ENCODE results near the gene RAB35. TPM values are rescaled to one million over a fixed set of nuclear protein-coding genes. Genes with fewer than 3 reads are reported as not detected.

RAB35 gene
- polyA plus RNA-seq, 4 donors, result 36.9 to 41.6 (median 39.2) TPM

DNA sequence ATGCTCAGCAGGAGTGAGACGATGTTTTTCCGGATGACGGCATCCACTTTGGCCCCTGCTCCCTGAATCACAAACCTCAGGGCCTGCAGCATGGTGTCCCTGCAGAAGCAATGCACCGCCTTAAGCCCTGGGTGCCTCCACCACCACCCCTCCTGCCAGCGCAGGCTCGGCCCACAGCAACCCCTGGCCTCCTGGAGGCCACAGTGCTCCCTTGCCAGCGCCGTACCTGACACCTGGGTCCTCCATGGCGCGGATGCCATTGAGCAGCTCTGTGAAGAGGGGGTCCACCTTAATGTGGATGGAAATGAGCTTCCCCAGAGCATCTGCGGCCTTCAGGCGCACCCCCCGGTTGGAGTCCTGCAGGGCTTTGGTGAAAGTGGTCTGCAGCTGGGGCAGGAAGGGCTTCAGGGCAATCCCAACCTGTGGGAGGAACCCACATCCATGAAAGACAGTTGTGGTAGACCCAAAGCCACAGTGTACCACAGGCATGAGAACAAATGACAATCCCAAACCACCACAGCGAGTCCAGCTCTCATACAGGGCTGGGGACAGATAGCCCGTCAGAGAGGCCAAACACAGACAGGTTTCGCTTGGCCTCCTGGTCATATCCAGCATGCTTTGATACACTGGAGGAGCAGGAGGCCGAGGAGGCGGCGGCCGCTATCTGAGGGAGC, 17.9 kb upstream of the RAB35 start:
- DNase-seq (ENCODE audit: low read depth in 4 of 4, low spot score in 3 of 4), result no peak

DNA sequence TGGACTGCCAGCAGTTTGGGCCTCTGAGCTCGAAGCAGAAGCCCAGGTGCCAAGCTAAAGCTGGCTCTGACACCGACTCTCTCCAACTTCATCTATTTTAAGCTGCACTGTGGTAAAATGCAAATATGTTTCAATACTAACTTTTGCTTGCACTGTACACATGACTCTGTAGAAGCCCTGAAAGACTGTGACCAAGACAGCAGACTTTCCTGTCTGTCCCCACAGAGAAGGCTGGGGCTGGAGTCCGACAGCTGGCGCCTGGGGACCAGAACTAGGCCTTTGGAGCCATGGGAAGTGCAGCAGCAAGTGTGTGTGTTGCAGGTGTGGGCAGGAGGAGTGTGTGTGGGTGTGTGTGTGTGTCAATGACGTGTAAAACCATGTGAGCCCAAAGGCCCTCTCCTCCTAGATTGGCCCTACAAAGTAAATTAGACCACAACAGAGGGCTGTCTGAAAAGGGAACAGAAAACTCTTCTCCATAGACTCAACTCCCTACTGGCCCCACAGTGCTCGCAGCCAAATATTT, 16.4 kb upstream of the RAB35 start:
- no peak for DNase-seq (ENCODE audit: low read depth in 4 of 4, low spot score in 3 of 4)

- no peak for DNase-seq (ENCODE audit: low read depth in 4 of 4, low spot score in 3 of 4)
Measured at GRCh38 chr12:120132054-120132836, 15.7 kb upstream of the RAB35 start.

DNA sequence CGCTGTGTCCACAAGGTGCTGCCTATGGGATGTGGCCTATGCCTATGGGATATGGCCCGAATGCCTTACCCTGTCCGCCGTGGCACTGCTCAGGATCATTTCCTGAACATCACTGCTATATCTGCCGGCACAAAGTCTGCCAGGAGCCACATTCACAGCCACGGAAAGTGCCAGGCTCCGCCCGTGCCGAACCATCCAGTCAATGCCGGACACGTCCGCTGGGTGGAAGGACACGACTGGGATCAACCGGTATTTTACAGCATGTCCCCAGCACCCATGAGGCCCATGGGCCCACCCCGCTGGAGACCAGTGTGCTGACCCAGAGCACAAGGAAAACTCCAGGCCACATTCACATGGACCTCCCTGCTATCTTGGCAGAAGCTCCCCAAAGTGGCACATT, 14.6 kb upstream of the RAB35 start:
- DNase-seq (ENCODE audit: low read depth in 4 of 4, low spot score in 3 of 4), result no peak

DNA sequence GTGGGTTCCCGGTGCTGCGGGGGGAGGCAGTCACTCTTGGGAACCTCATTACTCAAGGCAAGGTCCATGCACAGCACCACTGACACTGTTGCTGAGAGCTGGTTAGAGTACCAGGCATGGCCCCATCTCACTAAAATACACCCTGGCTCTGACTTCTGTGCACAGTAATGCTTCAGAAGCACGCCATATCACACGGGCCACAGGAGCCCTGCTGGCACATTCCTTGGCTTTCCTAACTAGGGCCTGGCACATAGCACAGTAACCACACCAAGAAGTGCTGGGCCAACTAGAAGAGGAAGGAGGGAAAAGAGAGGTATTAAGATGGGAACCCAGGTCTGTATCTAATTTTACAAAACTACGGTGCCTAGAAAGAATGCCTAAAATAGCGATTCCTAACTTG, 13.5 kb upstream of the RAB35 start:
- no peak for DNase-seq (ENCODE audit: low read depth in 4 of 4, low spot score in 3 of 4)

GRCh38 chr12:120126635-120127005, 10.1 kb upstream of the RAB35 start:
- DNase-seq (ENCODE audit: low read depth in 4 of 4, low spot score in 3 of 4), result no peak

DNA sequence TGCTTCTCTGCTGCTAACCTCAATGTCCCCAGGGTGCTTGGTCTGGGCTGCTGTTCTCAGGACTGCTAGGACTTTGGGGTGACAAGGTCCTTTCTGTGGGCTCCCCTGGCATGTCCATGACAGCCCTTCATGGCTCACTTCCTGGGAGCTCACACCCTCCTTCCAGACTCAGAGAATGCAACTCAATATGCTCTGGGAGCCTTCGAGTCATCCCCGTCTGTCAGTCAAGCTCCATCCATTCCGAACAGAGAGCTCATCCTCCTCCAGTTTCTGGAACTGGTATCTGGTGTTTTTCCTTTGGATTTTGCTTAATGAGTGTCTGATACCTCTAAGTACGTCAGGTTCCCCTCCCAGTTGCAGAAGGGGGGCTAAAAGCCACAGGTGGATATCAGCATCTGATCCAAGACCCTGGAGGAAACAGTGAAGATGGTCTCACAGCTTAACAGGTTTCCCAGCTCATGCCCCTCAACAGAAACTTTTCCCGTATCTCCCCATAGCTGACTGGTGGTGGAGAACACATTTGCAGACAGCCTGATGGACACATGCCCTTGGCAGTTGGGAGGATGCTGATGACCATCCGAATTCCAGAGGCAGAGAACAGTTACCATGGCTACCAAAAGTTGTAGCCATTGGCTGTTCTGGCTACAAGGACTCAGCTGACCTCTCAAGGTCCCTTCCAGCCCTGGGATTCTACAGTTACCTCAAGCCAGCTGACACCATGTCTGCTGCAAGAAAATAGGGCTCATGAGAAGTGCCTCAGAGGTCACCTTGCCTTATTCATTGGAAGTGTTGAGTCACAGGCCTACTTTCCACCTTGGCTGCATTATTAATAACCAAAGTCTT, 9.5 kb upstream of the RAB35 start:
- DNase-seq (ENCODE audit: low read depth in 4 of 4, low spot score in 3 of 4), result no peak

- no peak for DNase-seq (ENCODE audit: low read depth in 4 of 4, low spot score in 3 of 4)
Measured at GRCh38 chr12:120125029-120125428, 8.5 kb upstream of the RAB35 start.

DNA sequence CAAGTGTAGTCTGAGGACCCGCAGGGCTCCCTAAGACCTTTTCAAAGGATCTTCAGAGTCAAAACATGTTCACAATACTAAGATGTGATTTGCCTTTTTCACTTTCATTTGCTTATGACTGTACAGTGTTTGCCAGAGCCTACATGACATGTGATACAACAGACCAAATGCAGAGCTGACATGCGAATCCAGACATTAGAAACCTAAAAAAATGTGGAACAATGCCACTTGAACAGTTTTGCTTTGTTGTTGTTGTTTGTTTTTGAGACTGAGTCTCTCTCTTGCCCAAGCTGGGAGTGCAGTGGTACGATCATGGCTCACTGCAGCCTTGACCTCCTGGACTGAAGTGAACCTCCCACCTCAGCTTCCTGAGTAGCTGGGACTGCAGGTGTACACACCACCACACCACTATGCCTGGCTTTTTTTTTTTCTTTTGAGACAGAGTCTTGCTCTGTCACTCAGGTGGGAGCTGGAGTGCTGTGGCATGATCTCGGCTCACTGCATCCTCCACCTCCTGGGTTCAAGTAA, 5.3 kb upstream of the RAB35 start:
- DNase-seq (ENCODE audit: low read depth in 4 of 4, low spot score in 3 of 4), result no peak

DNA sequence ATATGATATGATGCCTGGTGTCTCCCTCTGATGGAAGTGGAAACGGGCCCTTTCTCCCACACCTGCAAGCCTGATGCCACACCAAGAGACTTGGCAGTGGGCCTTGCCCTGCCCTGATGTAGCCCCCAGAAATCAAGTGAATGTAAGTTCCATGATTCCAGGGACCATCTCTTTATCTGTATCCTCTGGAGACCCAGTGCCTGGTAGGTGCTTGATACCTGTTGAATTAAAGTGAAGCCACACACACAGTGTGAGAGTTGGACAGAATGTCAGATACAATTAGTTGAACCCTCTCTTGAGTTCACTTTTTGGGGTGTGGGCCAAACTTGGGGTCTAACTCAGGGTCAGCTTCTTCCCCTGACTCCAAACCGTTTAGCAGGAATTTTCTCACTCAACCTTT, 4.8 kb upstream of the RAB35 start:
- no peak for DNase-seq (ENCODE audit: low read depth in 4 of 4, low spot score in 3 of 4)

DNA sequence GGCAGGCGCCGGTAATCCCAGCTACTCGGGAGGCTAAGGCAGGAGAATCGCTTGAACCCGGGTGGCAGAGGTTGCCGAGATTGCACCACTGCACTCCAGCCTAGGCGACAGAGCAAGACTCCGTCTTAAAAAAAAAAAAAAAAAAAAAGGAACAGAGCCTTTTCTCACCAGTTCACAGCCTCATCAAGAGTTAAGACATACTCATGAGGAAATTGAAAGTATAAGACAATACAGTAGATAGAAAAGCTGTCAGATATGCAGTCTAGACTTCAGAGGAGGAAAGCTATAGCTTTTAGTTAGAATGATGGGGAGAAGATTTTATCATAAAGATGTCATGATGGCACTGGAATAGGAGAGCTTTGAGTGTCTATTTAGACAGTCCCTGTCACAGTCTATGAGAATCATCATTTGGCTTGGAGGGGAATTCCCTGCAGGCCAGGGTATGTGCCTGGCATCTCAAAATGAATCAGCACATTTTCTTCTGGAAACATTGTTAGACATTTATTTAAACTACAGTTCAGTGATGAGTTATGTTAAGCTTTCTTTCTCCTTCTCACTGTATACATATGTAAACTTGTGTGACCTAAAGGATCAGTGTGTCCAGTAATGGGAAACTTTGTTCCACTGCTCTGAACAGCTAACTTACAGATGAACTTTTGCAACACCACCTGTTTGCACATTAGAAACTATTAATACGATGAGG, 2.9 kb upstream of the RAB35 start:
- DNase-seq (ENCODE audit: low read depth in 4 of 4, low spot score in 3 of 4), result no peak

DNA sequence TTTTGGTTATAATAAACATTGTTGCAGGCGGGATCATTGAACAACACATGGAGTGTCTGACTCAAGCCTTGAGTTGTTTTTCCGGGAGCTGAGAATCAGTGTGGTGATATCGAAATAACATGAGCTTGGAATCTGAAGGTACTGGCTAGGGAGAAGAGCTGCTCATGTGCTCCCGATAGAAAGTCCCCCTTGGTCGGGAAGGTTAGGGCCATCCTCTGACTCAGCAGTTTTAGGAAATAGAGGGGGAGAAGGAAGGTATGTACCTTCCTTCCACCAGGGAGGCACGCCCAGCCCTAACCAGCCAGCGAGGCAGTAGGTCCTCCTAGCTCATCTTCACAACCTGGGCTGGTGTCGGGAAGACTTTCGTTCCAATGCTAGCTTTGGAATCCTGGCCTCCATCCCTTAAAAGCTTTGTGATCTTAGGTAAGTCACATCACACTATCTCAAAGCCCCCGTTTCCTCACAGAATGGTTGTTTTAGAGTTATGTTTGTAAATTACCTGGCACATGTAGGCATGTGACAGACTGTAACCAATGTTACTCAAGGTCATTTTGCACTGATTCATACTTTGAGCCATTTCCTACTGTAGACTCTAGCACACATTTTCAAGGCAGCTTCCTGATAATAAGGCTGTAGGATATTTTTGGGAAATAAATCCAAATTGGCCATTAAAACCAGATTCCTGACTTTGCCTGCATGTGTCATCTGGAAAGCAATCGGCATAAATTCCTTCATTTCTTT, 1.9 kb upstream of the RAB35 start:
- no peak for DNase-seq (ENCODE audit: low read depth in 4 of 4, low spot score in 3 of 4)

- no peak for DNase-seq (ENCODE audit: low read depth in 4 of 4, low spot score in 3 of 4)
Measured at GRCh38 chr12:120117961-120118320, 1.4 kb upstream of the RAB35 start.

GRCh38 chr12:120116792-120117651, 469 bp upstream of the RAB35 start:
- peak; percentile 82 to 91 (median 88) for DNase-seq (ENCODE audit: low read depth in 4 of 4, low spot score in 3 of 4)

DNA sequence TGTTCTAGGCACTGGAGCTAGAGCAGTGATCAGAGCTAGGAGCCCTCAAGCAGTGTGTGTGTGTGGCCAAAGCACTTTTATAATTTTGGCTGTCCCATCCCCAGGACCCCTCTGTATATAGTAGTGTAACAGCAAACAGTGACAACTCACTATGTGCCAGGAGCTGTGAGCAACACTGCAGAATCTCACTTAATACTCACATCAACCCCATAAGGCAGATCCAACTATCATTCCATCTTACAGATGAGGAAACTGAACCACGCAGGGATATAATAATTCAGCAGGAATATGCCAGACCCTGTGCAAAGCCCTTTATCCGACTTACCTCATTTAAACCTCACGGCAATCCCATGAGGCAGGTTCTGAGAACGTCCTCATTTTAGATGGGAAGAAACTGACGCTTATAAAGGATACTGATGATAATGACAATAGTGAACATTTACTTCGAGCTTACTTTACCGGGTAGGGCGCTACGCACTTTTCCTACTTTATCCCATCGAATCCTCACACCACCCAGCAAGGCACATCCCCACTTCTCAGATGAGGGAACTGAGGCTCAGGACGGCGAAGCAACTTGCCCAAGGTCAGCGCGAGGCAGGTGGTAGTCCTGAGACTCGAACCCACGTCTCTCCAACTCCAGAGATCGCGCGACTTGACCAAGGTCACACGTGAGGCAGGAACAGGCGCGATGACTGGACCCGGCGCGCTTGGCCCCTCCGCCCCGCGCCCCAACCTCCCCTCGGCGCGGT, 687 bp downstream of the RAB35 start:
- DNase-seq (ENCODE audit: low read depth in 4 of 4, low spot score in 3 of 4), result no peak

DNA sequence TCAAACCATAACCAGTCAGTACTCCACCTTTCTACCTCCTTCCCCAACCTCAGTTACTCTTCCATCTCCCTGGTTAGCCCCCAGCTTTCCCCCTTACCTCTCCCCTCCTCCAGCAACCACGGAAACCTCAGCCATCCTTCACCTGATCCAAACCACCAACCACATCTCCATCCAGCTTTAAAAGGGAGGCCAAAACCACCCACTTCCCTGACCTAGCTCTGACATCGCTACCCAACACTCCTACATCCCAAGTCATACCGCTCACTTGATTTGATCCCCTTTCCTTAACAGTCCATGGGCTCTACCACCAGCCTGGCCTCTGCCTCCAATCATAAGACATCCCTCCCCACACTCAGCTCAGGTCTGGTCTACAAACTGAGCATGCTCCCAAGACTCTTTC, 1.5 kb downstream of the RAB35 start:
- no peak for DNase-seq (ENCODE audit: low read depth in 4 of 4, low spot score in 3 of 4)

DNA sequence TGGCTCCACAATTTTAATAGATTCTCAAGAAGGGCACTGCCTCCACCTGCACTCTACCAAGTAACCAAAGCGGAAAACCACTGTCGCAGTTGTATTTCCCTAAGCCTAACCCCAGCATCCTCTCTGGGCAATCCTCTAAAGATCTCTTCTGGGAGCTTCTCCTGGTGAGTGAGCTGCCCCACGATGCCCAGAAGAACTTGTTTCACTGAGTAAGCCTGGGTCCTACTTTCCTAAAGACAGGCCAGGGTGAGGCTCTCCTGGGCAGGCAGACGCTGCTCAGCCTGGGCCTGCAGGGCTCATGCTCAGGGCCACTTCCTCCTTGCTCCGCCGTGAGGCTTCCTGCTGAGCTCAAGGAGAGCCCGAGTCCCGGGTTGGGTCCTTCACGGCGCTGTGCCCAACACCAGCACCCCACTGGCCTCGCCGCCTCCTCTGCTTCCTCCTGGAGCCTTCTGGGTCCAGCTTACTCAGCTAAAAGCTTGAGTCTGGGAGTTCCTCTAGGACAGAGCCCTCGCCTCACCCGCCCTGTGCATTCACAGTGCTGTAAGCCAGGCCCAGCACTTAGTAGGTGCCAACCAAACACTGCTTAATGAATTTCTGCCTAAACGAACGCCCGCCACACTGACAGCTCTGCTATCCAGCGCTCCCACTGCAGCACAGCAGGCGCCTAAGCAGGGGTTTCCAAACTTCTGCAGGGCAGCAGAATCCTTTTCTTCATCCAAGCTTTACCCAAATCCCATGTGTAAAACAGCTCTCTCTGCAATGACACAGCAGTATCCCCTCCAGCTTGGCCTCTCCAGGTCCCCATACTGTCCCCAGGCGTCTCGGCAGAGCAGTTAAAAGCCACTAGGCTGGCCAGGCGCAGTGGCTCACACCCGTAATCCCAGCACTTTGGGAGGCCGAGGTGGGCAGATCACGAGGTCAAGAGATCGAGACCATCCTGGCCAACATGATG, 5.7 kb downstream of the RAB35 start:
- DNase-seq (ENCODE audit: low read depth in 4 of 4, low spot score in 3 of 4), result no peak

Measured in right renal pelvis (tissue), 4 donors.